ENCODE measurements around the gene H6PD.

DNA sequence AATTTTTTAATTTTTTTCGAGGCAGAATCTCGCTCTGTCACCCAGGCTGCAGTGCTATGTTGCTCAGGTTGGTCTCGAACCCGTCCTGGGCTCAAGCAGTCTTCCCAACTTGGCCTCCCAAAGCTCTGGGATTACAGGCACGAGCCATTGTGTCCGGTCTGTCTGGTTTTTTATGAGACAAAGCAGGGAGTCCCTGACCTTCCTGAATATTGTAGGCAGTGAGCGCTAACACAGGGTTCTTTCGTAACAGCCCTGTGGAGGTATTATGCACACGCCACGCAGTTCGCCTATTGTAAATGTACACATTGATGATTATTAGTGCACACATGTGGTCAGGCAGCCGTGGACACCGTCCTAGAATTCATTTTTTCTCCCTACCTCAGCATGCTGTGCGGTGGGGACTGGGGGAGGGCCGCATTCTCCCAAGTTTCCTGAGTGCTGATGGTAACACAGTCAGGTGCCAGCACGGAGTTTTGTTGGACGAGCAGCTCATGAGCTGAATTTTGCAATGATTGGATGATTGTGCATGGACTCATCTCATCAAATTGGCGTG, 77.7 kb downstream of the H6PD start:
- TF ChIP-seq, protein P1, sequence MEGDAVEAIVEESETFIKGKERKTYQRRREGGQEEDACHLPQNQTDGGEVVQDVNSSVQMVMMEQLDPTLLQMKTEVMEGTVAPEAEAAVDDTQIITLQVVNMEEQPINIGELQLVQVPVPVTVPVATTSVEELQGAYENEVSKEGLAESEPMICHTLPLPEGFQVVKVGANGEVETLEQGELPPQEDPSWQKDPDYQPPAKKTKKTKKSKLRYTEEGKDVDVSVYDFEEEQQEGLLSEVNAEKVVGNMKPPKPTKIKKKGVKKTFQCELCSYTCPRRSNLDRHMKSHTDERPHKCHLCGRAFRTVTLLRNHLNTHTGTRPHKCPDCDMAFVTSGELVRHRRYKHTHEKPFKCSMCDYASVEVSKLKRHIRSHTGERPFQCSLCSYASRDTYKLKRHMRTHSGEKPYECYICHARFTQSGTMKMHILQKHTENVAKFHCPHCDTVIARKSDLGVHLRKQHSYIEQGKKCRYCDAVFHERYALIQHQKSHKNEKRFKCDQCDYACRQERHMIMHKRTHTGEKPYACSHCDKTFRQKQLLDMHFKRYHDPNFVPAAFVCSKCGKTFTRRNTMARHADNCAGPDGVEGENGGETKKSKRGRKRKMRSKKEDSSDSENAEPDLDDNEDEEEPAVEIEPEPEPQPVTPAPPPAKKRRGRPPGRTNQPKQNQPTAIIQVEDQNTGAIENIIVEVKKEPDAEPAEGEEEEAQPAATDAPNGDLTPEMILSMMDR (IDR thresholded peaks at IDR 0.05; ENCODE audit: extremely low read depth in 1 of 2, insufficient read depth in 1 of 2, low read depth in 1 of 2, low read length in 2 of 2): no peak
- TF ChIP-seq POLR2A (IDR thresholded peaks at IDR 0.05; ENCODE audit: low read depth, low read length): no peak
- TF ChIP-seq EZH2 (IDR thresholded peaks at IDR 0.05; ENCODE audit: borderline replicate concordance, low read depth, low read length, severe bottlenecking): no peak
- TF ChIP-seq FOS (IDR thresholded peaks at IDR 0.05; ENCODE audit: borderline replicate concordance, insufficient read depth, low read length): no peak
- TF ChIP-seq, protein P2, sequence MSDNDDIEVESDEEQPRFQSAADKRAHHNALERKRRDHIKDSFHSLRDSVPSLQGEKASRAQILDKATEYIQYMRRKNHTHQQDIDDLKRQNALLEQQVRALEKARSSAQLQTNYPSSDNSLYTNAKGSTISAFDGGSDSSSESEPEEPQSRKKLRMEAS (IDR thresholded peaks at IDR 0.05; ENCODE audit: insufficient read depth, insufficient read length): no peak
